Coronary artery (tissue), 2 donors: Measurements from ENCODE around the gene MTM1.
A peak's percentile ranks its signal among the peaks of the same experiment; 100 is the strongest.

Experiments
- DNase-seq: peaks from one replicate; pipeline ENCODE4 v3.0.0-alpha.2; 2017; ENCODE audit warnings: low spot score
- H3K27ac ChIP-seq, 2 donors: fragments of 200-600 bp; sonication (generic); one replicate each; pipeline ENCODE4 v1.5.1; 2016 to 2019
- H3K4me3 ChIP-seq: fragments of 200-600 bp; sonication (generic); 2 replicates; pipeline ENCODE4 v1.5.1; 2016; ENCODE audit warnings: mild to moderate bottlenecking, moderate library complexity
- CTCF ChIP-seq: fragments of 200-600 bp; sonication (generic); IDR thresholded peaks from one replicate; pipeline ENCODE4 v1.5.1; 2019; ENCODE audit warnings: antibody characterized with exemption

MTM1 gene

GRCh38 chrX:150568320-150569154, at the start of gene MTM1:
TSS of gene MTM1 (plus strand) at chrX:150568621. CDS start at chrX:150592615, 23,994 bp downstream.
- no peak for TF ChIP-seq CTCF
- peak within 1 kb of the TSS; percentile 87 for H3K4me3 ChIP-seq
- peak; percentile 95 for DNase-seq
- H3K27ac ChIP-seq = peak within 1 kb of the TSS; percentile 85 to 95

- Histone ChIP-seq H3K4me3 (no peak overlapping the region), H3K27ac (no peak overlapping the region)
- TF ChIP-seq CTCF = no peak
- DNase-seq = no peak
Observed at GRCh38 chrX:150522494-150522893, 45.9 kb upstream of the MTM1 start.

DNA sequence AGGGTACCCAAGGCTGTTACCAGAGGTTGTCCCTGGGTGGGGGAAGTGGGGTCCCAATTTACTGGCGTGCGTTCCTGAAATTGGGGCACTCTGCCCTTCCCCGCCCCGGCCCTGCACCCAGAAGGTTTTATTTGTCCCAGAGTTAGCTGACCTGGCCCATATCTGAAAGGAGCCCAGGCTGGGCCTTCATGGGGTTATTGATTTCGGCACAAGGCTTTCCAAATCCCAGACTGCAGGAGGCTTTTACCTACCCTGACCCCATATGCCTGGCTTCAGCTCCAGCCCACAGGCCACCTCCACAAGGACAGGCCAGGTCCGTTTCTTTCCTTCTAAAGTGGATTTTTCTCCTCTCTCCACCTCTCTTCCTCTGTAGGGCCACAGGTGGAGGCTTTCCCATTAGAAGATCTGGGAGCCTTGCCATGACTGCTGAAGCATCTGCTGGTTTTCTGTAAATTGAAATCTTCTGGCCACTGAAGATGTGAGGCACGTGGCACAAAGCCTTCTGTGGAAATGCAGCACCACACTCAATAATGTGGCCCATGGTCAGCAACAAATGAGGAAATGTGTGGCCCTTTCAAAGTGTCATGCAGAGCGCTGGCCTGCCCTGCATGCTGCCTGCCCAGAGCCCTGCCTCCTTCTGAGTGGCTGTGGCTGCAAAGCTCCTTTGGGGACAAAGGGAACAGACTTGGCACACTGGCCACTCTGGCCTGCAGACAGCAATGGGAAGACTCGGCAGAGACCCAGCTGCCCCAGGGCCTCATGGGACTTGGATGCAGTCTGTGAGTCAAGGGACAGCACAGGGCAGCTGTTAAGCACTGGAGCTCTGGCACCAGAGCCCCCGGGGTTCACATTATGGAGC, 43.1 kb upstream of the MTM1 start:
- no peak for TF ChIP-seq CTCF
- DNase-seq = peak; percentile 81
- Histone ChIP-seq H3K27ac (peak overlapping the region in 1 of 2 donors; percentile 39), H3K4me3 (no peak overlapping the region)

DNA sequence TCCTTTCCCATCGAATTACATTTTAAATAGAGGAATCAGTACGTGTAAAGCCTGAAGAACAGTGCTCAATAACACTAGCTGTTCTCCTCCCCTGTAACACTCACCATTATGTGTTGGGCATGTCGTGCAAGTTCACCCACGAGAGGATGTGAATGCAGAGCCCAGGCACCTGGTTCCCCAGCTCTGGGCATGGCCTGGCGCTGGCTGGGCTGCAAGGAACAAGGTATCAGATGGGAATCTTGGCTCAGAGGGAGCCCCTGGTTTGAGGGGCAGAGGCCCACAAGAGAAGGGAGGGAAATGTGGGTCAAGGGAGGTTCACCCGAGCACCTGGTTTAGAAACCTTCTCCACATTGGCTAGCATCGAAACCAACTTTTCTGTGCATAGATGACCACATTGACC, 41.7 kb upstream of the MTM1 start:
- no peak for DNase-seq

GRCh38 chrX:150527108-150527507, 41.3 kb upstream of the MTM1 start:
- no peak overlapping the region for H3K27ac ChIP-seq
- no peak for DNase-seq
- no peak for TF ChIP-seq CTCF
- no peak overlapping the region for H3K4me3 ChIP-seq

More for the DNA sequence above, 41.7 kb upstream of the MTM1 start:
- no peak for TF ChIP-seq CTCF
- no peak overlapping the region for H3K27ac ChIP-seq
- H3K4me3 ChIP-seq = no peak overlapping the region

GRCh38 chrX:150529587-150529986, 38.8 kb upstream of the MTM1 start:
- TF ChIP-seq CTCF = no peak
- Histone ChIP-seq H3K27ac (no peak overlapping the region), H3K4me3 (no peak overlapping the region)
- no peak for DNase-seq
